ENCODE measurements around the gene DNAH17. TPM values are rescaled to one million over a fixed set of nuclear protein-coding genes. Genes with fewer than 3 reads are reported as not detected.

The DNAH17 gene
- total and polyA plus RNA-seq, 2 of the 13 experiments (the other 11 are each of a cell fraction or from before 2014, with no cell fraction given) = 0.86 to 1.6 TPM

DNA sequence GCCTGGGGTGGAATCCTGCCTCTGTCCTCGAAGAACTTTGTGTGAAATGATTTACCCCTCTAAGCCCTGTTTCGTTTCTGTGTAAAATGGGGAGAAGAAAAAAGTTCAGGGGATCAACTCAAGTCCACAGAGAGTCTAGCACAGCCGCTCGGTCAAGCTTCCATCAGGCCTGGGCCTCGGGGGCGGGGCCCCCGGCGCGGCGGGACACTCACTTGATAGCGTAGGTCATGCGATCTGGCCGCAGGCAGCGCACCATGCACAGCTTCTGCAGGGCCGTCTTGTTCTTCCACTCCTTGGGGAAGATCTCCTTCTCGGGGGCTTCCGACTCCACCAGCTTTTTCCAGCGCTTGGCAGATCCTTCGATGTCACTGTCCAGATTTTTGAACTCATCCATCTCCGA, 132.8 kb downstream of the DNAH17 start:
- Histone ChIP-seq H3K9me3 (ENCODE audit: low read length) (no peaks in the 10 kb centered on the region), H3K4me2 (ENCODE audit: low read depth, low read length) (no peak overlapping the region), H3K27me3 (ENCODE audit: control insufficient read depth in 1 of 2, insufficient read depth in 2 of 2, low read length in 2 of 2) (peaks cover 5 to 17% of the 10 kb centered on the region in 2 experiments), H3K36me3 (replicated peaks in 1 of 2; ENCODE audit: control insufficient read depth in 1 of 2, insufficient read depth in 2 of 2, low read length in 2 of 2) (no peaks in the 10 kb centered on the region), H3K4me3 (replicated peaks in 1 of 3; ENCODE audit: insufficient read depth in 1 of 3, low read depth in 2 of 3, low read length in 3 of 3) (no peak overlapping the region), H3K9ac (ENCODE audit: insufficient read depth, low read depth, low read length) (no peak overlapping the region), H2AFZ (ENCODE audit: low read length) (no peak overlapping the region), H4K20me1 (ENCODE audit: insufficient read depth, low read length) (no peaks in the 10 kb centered on the region), H3K4me1 (ENCODE audit: insufficient read depth, low read length) (peaks cover 16% of the 10 kb centered on the region), H3K27ac (ENCODE audit: extremely low read length, insufficient read depth, low read length) (no peak overlapping the region), H3K79me2 (ENCODE audit: insufficient read depth, low read length) (no peaks in the 10 kb centered on the region)
- ChIA-PET POLR2A (no interaction called here), CTCF (ENCODE audit: low intra/inter-chr PET ratio, low total read pairs) (no interaction called here)
- intact Hi-C loops (cut with micrococcal nuclease; ENCODE audit: unreplicated experiment) = no loop called here
- FAIRE-seq = no peak
- TF ChIP-seq ZNF788 (CRISPR knock-in tag; IDR thresholded peaks at IDR 0.05; ENCODE audit: borderline replicate concordance) (no peak), ELF1 (CRISPR knock-in tag; IDR thresholded peaks at IDR 0.05) (no peak), FOXO1 (CRISPR knock-in tag; IDR thresholded peaks at IDR 0.05) (no peak), SMAD1 (CRISPR knock-in tag; IDR thresholded peaks at IDR 0.05; ENCODE audit: borderline replicate concordance, low read depth) (no peak), KLF6 (CRISPR knock-in tag; IDR thresholded peaks at IDR 0.05) (no peak)
- TF ChIP-seq, protein P1, sequence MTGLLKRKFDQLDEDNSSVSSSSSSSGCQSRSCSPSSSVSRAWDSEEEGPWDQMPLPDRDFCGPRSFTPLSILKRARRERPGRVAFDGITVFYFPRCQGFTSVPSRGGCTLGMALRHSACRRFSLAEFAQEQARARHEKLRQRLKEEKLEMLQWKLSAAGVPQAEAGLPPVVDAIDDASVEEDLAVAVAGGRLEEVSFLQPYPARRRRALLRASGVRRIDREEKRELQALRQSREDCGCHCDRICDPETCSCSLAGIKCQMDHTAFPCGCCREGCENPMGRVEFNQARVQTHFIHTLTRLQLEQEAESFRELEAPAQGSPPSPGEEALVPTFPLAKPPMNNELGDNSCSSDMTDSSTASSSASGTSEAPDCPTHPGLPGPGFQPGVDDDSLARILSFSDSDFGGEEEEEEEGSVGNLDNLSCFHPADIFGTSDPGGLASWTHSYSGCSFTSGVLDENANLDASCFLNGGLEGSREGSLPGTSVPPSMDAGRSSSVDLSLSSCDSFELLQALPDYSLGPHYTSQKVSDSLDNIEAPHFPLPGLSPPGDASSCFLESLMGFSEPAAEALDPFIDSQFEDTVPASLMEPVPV (CRISPR knock-in tag; IDR thresholded peaks at IDR 0.05) = no peak
- TF ChIP-seq, protein P2, sequence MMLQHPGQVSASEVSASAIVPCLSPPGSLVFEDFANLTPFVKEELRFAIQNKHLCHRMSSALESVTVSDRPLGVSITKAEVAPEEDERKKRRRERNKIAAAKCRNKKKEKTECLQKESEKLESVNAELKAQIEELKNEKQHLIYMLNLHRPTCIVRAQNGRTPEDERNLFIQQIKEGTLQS (CRISPR knock-in tag; IDR thresholded peaks at IDR 0.05) = no peak
- TF ChIP-seq, protein P3, sequence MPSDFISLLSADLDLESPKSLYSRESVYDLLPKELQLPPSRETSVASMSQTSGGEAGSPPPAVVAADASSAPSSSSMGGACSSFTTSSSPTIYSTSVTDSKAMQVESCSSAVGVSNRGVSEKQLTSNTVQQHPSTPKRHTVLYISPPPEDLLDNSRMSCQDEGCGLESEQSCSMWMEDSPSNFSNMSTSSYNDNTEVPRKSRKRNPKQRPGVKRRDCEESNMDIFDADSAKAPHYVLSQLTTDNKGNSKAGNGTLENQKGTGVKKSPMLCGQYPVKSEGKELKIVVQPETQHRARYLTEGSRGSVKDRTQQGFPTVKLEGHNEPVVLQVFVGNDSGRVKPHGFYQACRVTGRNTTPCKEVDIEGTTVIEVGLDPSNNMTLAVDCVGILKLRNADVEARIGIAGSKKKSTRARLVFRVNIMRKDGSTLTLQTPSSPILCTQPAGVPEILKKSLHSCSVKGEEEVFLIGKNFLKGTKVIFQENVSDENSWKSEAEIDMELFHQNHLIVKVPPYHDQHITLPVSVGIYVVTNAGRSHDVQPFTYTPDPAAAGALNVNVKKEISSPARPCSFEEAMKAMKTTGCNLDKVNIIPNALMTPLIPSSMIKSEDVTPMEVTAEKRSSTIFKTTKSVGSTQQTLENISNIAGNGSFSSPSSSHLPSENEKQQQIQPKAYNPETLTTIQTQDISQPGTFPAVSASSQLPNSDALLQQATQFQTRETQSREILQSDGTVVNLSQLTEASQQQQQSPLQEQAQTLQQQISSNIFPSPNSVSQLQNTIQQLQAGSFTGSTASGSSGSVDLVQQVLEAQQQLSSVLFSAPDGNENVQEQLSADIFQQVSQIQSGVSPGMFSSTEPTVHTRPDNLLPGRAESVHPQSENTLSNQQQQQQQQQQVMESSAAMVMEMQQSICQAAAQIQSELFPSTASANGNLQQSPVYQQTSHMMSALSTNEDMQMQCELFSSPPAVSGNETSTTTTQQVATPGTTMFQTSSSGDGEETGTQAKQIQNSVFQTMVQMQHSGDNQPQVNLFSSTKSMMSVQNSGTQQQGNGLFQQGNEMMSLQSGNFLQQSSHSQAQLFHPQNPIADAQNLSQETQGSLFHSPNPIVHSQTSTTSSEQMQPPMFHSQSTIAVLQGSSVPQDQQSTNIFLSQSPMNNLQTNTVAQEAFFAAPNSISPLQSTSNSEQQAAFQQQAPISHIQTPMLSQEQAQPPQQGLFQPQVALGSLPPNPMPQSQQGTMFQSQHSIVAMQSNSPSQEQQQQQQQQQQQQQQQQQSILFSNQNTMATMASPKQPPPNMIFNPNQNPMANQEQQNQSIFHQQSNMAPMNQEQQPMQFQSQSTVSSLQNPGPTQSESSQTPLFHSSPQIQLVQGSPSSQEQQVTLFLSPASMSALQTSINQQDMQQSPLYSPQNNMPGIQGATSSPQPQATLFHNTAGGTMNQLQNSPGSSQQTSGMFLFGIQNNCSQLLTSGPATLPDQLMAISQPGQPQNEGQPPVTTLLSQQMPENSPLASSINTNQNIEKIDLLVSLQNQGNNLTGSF (CRISPR knock-in tag; IDR thresholded peaks at IDR 0.05) = no peak
- WGBS (ENCODE audit: low lambda C conversion rate) = 67% methylated on average over 13 of the region's 20 CpGs
- in situ Hi-C loops (cut with HindIII; ENCODE audit: extremely low pct_ligation_motif_present, low pct_unique_long_range_greater_than_20kb) = no loop called here
- no TSS peak for BruUV-seq (replicated peaks)
- DNase-seq (ENCODE audit: low spot score) = no peak
- no peak for ATAC-seq

Measured in HepG2 (cell line).